Measurements from ENCODE around the gene GRHPR. TPM values are rescaled to one million over a fixed set of nuclear protein-coding genes. Genes with fewer than 3 reads are reported as not detected.

Gene GRHPR
- total RNA-seq, 4 donors from 2014 or later: 74.5 to 117 (median 93.8) TPM

- Histone ChIP-seq H3K4me1 (peaks cover 7 to 27% (median 17%) of the 10 kb centered on the region in 3 donors), H3K27ac (no peak overlapping the region), H3K36me3 (peaks cover 39 to 90% (median 48%) of the 10 kb centered on the region in 3 donors), H3K9me3 (no peaks in the 10 kb centered on the region), H3K4me3 (no peak overlapping the region), H3K27me3 (no peaks in the 10 kb centered on the region)
- 74 to 97% methylated on average over 4 of the region's 5 CpGs for WGBS, 2 donors
- DNase-seq: no peak
- no peak for TF ChIP-seq POLR2A (IDR thresholded peaks at IDR 0.05)
- TF ChIP-seq, protein P1, sequence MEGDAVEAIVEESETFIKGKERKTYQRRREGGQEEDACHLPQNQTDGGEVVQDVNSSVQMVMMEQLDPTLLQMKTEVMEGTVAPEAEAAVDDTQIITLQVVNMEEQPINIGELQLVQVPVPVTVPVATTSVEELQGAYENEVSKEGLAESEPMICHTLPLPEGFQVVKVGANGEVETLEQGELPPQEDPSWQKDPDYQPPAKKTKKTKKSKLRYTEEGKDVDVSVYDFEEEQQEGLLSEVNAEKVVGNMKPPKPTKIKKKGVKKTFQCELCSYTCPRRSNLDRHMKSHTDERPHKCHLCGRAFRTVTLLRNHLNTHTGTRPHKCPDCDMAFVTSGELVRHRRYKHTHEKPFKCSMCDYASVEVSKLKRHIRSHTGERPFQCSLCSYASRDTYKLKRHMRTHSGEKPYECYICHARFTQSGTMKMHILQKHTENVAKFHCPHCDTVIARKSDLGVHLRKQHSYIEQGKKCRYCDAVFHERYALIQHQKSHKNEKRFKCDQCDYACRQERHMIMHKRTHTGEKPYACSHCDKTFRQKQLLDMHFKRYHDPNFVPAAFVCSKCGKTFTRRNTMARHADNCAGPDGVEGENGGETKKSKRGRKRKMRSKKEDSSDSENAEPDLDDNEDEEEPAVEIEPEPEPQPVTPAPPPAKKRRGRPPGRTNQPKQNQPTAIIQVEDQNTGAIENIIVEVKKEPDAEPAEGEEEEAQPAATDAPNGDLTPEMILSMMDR (IDR thresholded peaks at IDR 0.05): no peak
- intact Hi-C loops (cut with DNase I): no loop called here
Measured at GRCh38 chr9:37436540-37436939, 14.0 kb downstream of the GRHPR start.

DNA sequence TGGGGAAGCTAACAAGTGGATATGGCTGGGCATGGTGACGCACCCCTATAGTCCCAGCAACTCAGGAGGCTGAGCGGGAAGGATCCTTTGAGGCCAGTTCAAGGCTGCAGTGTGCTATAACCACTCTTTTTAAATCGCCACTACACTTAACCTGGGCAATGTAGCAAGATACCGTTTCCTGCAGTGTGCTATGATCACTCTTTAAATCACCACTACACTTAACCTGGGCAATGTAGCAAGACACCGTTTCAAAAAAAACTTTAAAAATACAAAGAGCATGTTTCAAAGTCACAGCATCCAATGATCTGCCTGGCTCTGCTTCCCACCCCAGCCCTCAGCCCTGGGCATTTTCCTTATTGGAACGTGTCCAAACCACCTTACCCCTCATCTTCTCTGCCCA is 14.5 kb downstream of the GRHPR start:
- H3K4me3 ChIP-seq: no peak overlapping the region
- TF ChIP-seq, protein P1 (IDR thresholded peaks at IDR 0.05): no peak
- TF ChIP-seq POLR2A (IDR thresholded peaks at IDR 0.05): no peak
- H3K36me3 ChIP-seq: peaks cover 39 to 90% (median 52%) of the 10 kb centered on the region in 3 donors
- H3K9me3 ChIP-seq: no peaks in the 10 kb centered on the region
- peaks cover 7 to 24% (median 17%) of the 10 kb centered on the region in 3 donors for H3K4me1 ChIP-seq
- intact Hi-C loops (cut with DNase I): no loop called here
- no peak overlapping the region for H3K27ac ChIP-seq
- no peak for DNase-seq
- 92% methylated on average over 6 of the region's 6 CpGs for WGBS, 2 donors
- H3K27me3 ChIP-seq: no peaks in the 10 kb centered on the region

GRCh38 chr9:37437621-37438020 is 15.1 kb downstream of the GRHPR start:
- H3K9me3 ChIP-seq: no peaks in the 10 kb centered on the region
- H3K36me3 ChIP-seq: peaks cover 36 to 94% (median 56%) of the 10 kb centered on the region in 3 donors
- H3K4me1 ChIP-seq: peaks cover 7 to 18% (median 14%) of the 10 kb centered on the region in 3 donors
- TF ChIP-seq, protein P1 (IDR thresholded peaks at IDR 0.05): no peak
- no peak for TF ChIP-seq POLR2A (IDR thresholded peaks at IDR 0.05)
- H3K27me3 ChIP-seq: no peaks in the 10 kb centered on the region
- H3K27ac ChIP-seq: no peak overlapping the region
- no peak for DNase-seq
- 94 to 98% methylated on average over 4 of the region's 4 CpGs for WGBS, 2 donors
- intact Hi-C loops (cut with DNase I): no loop called here
- H3K4me3 ChIP-seq: no peak overlapping the region

- H3K27me3 ChIP-seq: no peaks in the 10 kb centered on the region
- H3K9me3 ChIP-seq: no peaks in the 10 kb centered on the region
- DNase-seq: no peak
- peaks cover 36 to 98% (median 56%) of the 10 kb centered on the region in 3 donors for H3K36me3 ChIP-seq
- intact Hi-C loops (cut with DNase I): no loop called here
- TF ChIP-seq, protein P1 (IDR thresholded peaks at IDR 0.05): no peak
- no peak for TF ChIP-seq POLR2A (IDR thresholded peaks at IDR 0.05)
- no peak overlapping the region for H3K4me3 ChIP-seq
- H3K27ac ChIP-seq: no peak overlapping the region
- H3K4me1 ChIP-seq: peaks cover 6 to 18% (median 8%) of the 10 kb centered on the region in 3 donors
- 89 to 100% methylated on average over 3 of the region's 3 CpGs for WGBS, 2 donors
Measured at GRCh38 chr9:37438359-37438758, 15.9 kb downstream of the GRHPR start.

- Histone ChIP-seq H3K9me3 (no peaks in the 10 kb centered on the region), H3K4me1 (peaks cover 0 to 20% (median 0%) of the 10 kb centered on the region in 3 donors), H3K36me3 (peaks cover 30 to 84% (median 34%) of the 10 kb centered on the region in 3 donors), H3K27ac (no peak overlapping the region), H3K27me3 (no peaks in the 10 kb centered on the region), H3K4me3 (no peak overlapping the region)
- 85 to 91% methylated on average over 5 to 7 of the region's 21 CpGs for WGBS, 2 donors
- TF ChIP-seq, protein P1 (IDR thresholded peaks at IDR 0.05): no peak
- TF ChIP-seq POLR2A (IDR thresholded peaks at IDR 0.05): no peak
- DNase-seq: no peak
- intact Hi-C loops (cut with DNase I): no loop called here
Measured at GRCh38 chr9:37441776-37442370, 19.4 kb downstream of the GRHPR start.

Data from esophagus squamous epithelium (tissue), 5 donors.